B cell (primary cell): ENCODE data around the gene PYURF. TPM values are rescaled to one million over a fixed set of nuclear protein-coding genes. Genes with fewer than 3 reads are reported as not detected.

Experiments used
- ATAC-seq: fragments of 200-7000 bp; cut with Tn5 transposase; one replicate; pipeline ENCODE4 v1.10.0; 2021; ENCODE audit warnings: low read depth, mild to moderate bottlenecking, moderate number of reproducible peaks, moderate library complexity
- CTCF ChIA-PET: fragments of 350-600 bp; sonication (Branson Sonifier 250); formaldehyde crosslinking; loops from one replicate; lab custom pipeline; 2021; ENCODE audit warnings: antibody characterized with exemption, inconsistent platforms; lab: Charles Lee
- POLR2A ChIA-PET: fragments of 350-600 bp; sonication (Branson Sonifier 250); formaldehyde crosslinking; loops from one replicate; lab custom pipeline; 2021; ENCODE audit warnings: antibody characterized with exemption; lab: Charles Lee
- DNase-seq: peaks from one replicate; pipeline ENCODE4 v3.0.0; 2013
- H2AFZ ChIP-seq: 2 replicates; pipeline ENCODE4 v1.6.1; 2012; ENCODE audit warnings: mild to moderate bottlenecking, low read depth, low read length; ENCODE audit not compliant: insufficient read depth, poor library complexity, severe bottlenecking
- H3K27ac ChIP-seq, 2 donors: 1 replicate in 1 of 2; 2 replicates in 1 of 2; pipeline ENCODE4 v1.5.1; 2012 to 2013; ENCODE audit warnings: low read length in 2 of 2, mild to moderate bottlenecking in 2 of 2, moderate library complexity in 1 of 2
- H3K27me3 ChIP-seq, 4 experiments: fragments of 200-600 bp in 1 of 4; sonication (generic) in 1 of 4; replicated peaks in 1 of 4; 1 replicate in 2 of 4; 2 replicates in 2 of 4; pipeline versions ENCODE4 v1.6.1 to v1.7.0; 2013 to 2016; ENCODE audit warnings: low read length in 3 of 4, mild to moderate bottlenecking in 2 of 4, mixed read lengths in 1 of 4, moderate library complexity in 1 of 4; ENCODE audit not compliant: insufficient read depth in 4 of 4, control insufficient read depth in 3 of 4; ENCODE audit errors: control extremely low read depth in 1 of 4
- H3K36me3 ChIP-seq, 2 experiments: replicated peaks in 1 of 2; 1 replicate in 1 of 2; 2 replicates in 1 of 2; pipeline versions ENCODE4 v1.6.1 to v1.7.1; 2013; ENCODE audit warnings: low read length in 1 of 2; ENCODE audit not compliant: insufficient read depth in 2 of 2, control insufficient read depth in 1 of 2; ENCODE audit errors: control extremely low read depth in 1 of 2, extremely low read depth in 1 of 2
- H3K4me1 ChIP-seq, 2 donors: fragments of 200-600 bp in 1 of 2; sonication (generic) in 1 of 2; 1 replicate in 1 of 2; 2 replicates in 1 of 2; pipeline versions ENCODE4 v1.5.1 to v1.6.1; 2013 to 2017; ENCODE audit warnings: low read length in 2 of 2; ENCODE audit not compliant: control insufficient read depth in 2 of 2, insufficient read depth in 2 of 2
- H3K4me2 ChIP-seq: replicated peaks from 2 replicates; pipeline ENCODE3; 2012; ENCODE audit warnings: mild to moderate bottlenecking, low read depth, low read length; ENCODE audit not compliant: poor library complexity, severe bottlenecking
- H3K4me3 ChIP-seq, 5 experiments: fragments of 200-600 bp in 1 of 5; sonication (generic) in 1 of 5; 1 replicate in 3 of 5; 2 replicates in 2 of 5; pipeline versions ENCODE4 v1.5.1 to v1.7.0; 2011 to 2016; ENCODE audit warnings: low read length in 4 of 5, mild to moderate bottlenecking in 4 of 5, low read depth in 2 of 5, control low read depth in 1 of 5, moderate library complexity in 1 of 5; ENCODE audit not compliant: insufficient read depth in 1 of 5; ENCODE audit errors: control extremely low read depth in 1 of 5, extremely low read depth in 1 of 5
- H3K79me2 ChIP-seq: fragments of 200-600 bp; sonication (generic); one replicate; pipeline ENCODE4 v1.6.0; 2016; ENCODE audit warnings: low read length; ENCODE audit not compliant: control insufficient read depth, insufficient read depth
- H3K9ac ChIP-seq: fragments of 200-600 bp; sonication (generic); 2 replicates; pipeline ENCODE4 v1.6.1; 2017; ENCODE audit warnings: mild to moderate bottlenecking, low read length, moderate library complexity
- H3K9me3 ChIP-seq, 3 donors: one replicate each; pipeline versions ENCODE4 v1.6.1 to v1.7.1; 2013; ENCODE audit warnings: low read length in 2 of 3; ENCODE audit not compliant: control insufficient read depth in 2 of 3, insufficient read depth in 1 of 3; ENCODE audit errors: control extremely low read depth in 1 of 3
- H4K20me1 ChIP-seq: 2 replicates; pipeline ENCODE4 v1.6.0; 2012; ENCODE audit warnings: mild to moderate bottlenecking, low read length; ENCODE audit not compliant: insufficient read depth, control insufficient read depth, poor library complexity, severe bottlenecking
- H3K27ac Mint-ChIP-seq: one replicate; pipeline ENCODE4 v1.8.0; 2021; ENCODE audit warnings: mixed read lengths
- H3K27me3 Mint-ChIP-seq: one replicate; pipeline ENCODE4 v1.8.0; 2021; ENCODE audit warnings: mixed read lengths
- H3K4me1 Mint-ChIP-seq: one replicate; pipeline ENCODE4 v1.8.0; 2021; ENCODE audit warnings: mixed read lengths
- H3K4me3 Mint-ChIP-seq: one replicate; pipeline ENCODE4 v1.8.0; 2021; ENCODE audit warnings: mixed read lengths
- H3K9me3 Mint-ChIP-seq: one replicate; pipeline ENCODE4 v1.8.0; 2022; ENCODE audit warnings: mixed read lengths; ENCODE audit not compliant: insufficient read depth
- EZH2 ChIP-seq: IDR thresholded peaks from 2 replicates; pipeline ENCODE4 v1.6.1; 2012; ENCODE audit warnings: borderline replicate concordance, low read depth, mild to moderate bottlenecking, moderate library complexity, low read length; ENCODE audit not compliant: insufficient read depth, poor library complexity, severe bottlenecking
- WGBS: methylation state at CpG from one replicate; pipeline ENCODE4 v1.1.5; 2013; ENCODE audit warnings: missing lambda C conversion rate; ENCODE audit not compliant: insufficient coverage; 5-methylcytosine and 5-hydroxymethylcytosine counted together
- intact Hi-C: fragments of 100-400 bp; cut with micrococcal nuclease; formaldehyde crosslinking; loops from one replicate; pipeline ENCODE4 v1.10.0; 2022
- polyA plus RNA-seq: library from polyadenylated mRNA; depleted of rRNA; stranded (reverse); fragments of >200 nt; gene quantifications from 2 replicates; pipeline ENCODE4 v1.2.3, GENCODE V29; 2012
- total RNA-seq, 2 donors: library from RNA; stranded (reverse); fragments of 120-200 nt in 1 of 2; gene quantifications; 1 replicate in 1 of 2; 2 replicates in 1 of 2; pipeline versions ENCODE4 v1.2.3 to v1.2.4, GENCODE V29; 2013 to 2022
- TF ChIP-seq, protein P1 (sequence below): fragments of 200-600 bp; IDR thresholded peaks from one replicate; pipeline ENCODE4 v1.8.0; 2022; ENCODE audit warnings: antibody characterized with exemption, mild to moderate bottlenecking

Gene PYURF
- total and polyA plus RNA-seq, 2 donors (not counting 1 experiment from before 2014, with no cell fraction given): 14.9 to 38.1 TPM

DNA sequence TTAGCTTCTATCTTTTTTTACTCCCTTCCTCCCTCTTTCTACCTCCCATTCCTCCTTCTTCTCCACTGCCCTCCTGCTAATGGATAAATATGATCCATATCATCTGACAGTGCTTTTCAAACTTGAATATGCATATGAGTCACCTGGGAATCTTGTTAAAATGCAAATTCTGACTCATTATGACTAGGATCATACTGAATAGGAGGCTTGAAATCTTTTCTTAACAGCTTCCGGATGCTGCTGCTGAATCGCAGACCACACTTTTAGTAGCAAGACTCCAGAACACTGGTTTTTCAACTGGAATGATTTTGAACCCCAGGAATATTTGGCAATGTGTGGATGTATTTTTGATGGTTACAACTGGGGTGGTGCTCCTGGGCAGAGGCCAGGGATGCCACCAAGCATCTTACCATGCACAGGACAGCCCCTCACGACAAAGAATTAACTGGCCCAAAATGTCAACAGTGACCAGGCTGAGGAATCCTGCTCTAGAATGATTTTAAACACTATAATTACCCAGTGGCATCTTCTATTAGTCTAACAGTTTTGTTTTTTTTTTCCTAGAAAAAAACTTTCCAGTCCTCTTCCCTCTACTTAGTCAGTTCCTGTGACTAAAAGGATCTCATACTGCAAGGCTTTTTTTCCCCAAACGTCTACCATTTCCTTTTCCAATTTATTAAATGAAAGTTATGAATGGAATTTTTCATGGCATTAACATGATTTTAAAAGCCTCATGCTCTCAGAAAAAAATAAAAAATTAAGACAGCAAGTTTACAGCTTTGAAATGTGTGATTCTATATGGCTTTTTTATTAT, 10.6 kb upstream of the PYURF start:
- intact Hi-C loops: no loop called here
- no peak overlapping the region for H3K4me3 ChIP-seq
- H4K20me1 ChIP-seq: no peaks in the 10 kb centered on the region
- Mint-ChIP-seq H3K27ac (no peak overlapping the region), H3K4me3 (no peak overlapping the region), H3K9me3 (no peaks in the 10 kb centered on the region), H3K4me1 (no peaks in the 10 kb centered on the region), H3K27me3 (peaks cover 7% of the 10 kb centered on the region)
- H3K27me3 ChIP-seq: no peaks in the 10 kb centered on the region
- peaks cover 0 to under 1% of the 10 kb centered on the region in 2 donors for H3K4me1 ChIP-seq
- 80% methylated on average over 3 of the region's 4 CpGs for WGBS
- no peak overlapping the region for H3K4me2 ChIP-seq
- H3K9ac ChIP-seq: no peak overlapping the region
- no peaks in the 10 kb centered on the region for H3K9me3 ChIP-seq
- ATAC-seq (no peak), DNase-seq (no peak)
- no peaks in the 10 kb centered on the region for H3K36me3 ChIP-seq
- no peaks in the 10 kb centered on the region for H3K79me2 ChIP-seq
- no peak for TF ChIP-seq EZH2
- TF ChIP-seq, protein P1, sequence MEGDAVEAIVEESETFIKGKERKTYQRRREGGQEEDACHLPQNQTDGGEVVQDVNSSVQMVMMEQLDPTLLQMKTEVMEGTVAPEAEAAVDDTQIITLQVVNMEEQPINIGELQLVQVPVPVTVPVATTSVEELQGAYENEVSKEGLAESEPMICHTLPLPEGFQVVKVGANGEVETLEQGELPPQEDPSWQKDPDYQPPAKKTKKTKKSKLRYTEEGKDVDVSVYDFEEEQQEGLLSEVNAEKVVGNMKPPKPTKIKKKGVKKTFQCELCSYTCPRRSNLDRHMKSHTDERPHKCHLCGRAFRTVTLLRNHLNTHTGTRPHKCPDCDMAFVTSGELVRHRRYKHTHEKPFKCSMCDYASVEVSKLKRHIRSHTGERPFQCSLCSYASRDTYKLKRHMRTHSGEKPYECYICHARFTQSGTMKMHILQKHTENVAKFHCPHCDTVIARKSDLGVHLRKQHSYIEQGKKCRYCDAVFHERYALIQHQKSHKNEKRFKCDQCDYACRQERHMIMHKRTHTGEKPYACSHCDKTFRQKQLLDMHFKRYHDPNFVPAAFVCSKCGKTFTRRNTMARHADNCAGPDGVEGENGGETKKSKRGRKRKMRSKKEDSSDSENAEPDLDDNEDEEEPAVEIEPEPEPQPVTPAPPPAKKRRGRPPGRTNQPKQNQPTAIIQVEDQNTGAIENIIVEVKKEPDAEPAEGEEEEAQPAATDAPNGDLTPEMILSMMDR: no peak
- CTCF ChIA-PET: interaction anchor here (1.0 to 2.1 kb wide), 3 partner anchors 19 to 489 kb away, joined by 3 to 4 read pairs (median 4); no protein-coding TSS in a partner anchor
- POLR2A ChIA-PET: no interaction called here
- no peak overlapping the region for H3K27ac ChIP-seq
- H2AFZ ChIP-seq: no peak overlapping the region

DNA sequence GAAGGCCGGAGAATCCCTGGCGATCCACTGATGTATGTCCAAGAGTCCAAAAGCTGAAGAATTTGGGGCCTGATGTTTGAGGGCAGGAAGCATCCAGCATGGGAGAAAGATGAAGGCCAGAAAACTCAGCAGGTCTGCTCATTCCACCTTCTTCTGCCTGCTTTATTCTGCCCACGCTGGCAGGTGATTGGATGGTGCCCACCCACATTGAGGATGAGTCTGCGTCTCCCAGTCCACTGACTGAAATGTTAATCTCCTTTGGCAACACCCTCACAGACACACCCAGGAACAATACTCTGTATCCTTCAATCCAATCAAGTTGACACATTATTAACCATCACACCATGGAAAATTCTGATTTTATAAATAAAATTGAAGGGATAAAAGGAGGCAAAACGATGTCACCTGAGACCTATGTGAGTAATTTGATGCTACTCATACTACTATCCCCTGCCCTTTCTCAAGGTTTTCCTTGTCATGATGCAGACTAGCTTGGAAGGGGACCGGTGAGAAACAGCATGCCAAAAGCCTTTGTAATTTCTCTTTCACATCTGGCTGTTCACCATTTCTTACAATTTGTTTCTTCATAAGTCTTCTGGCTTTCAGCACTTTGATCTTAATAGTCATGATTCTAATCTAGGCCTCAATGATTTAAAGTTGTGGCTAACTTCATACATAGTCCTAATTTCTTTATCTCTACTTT, 9.7 kb upstream of the PYURF start:
- H3K27ac Mint-ChIP-seq: no peak overlapping the region
- H3K9me3 Mint-ChIP-seq: no peaks in the 10 kb centered on the region
- no peak overlapping the region for H2AFZ ChIP-seq
- POLR2A ChIA-PET: no interaction called here
- peaks cover 7% of the 10 kb centered on the region for H3K27me3 Mint-ChIP-seq
- CTCF ChIA-PET: interaction anchor here (0.6 to 2.1 kb wide), 3 partner anchors 321 to 1157 kb away, joined by 3 to 4 read pairs (median 3); no protein-coding TSS in a partner anchor
- H3K4me3 ChIP-seq: no peak overlapping the region
- DNase-seq: no peak
- TF ChIP-seq, protein P1: no peak
- no peak for TF ChIP-seq EZH2
- no peaks in the 10 kb centered on the region for H3K27me3 ChIP-seq
- no peaks in the 10 kb centered on the region for H4K20me1 ChIP-seq
- no peak overlapping the region for H3K27ac ChIP-seq
- no peaks in the 10 kb centered on the region for H3K79me2 ChIP-seq
- H3K9ac ChIP-seq: no peak overlapping the region
- intact Hi-C loops: no loop called here
- ATAC-seq: no peak
- no peak overlapping the region for H3K4me2 ChIP-seq
- H3K36me3 ChIP-seq: no peaks in the 10 kb centered on the region
- H3K9me3 ChIP-seq: no peaks in the 10 kb centered on the region
- H3K4me3 Mint-ChIP-seq: no peak overlapping the region
- H3K4me1 Mint-ChIP-seq: no peaks in the 10 kb centered on the region
- H3K4me1 ChIP-seq: no peaks in the 10 kb centered on the region
- 95% methylated on average over 3 of the region's 6 CpGs for WGBS
